ENCODE results near the gene CCDC187.

CCDC187 gene

DNA sequence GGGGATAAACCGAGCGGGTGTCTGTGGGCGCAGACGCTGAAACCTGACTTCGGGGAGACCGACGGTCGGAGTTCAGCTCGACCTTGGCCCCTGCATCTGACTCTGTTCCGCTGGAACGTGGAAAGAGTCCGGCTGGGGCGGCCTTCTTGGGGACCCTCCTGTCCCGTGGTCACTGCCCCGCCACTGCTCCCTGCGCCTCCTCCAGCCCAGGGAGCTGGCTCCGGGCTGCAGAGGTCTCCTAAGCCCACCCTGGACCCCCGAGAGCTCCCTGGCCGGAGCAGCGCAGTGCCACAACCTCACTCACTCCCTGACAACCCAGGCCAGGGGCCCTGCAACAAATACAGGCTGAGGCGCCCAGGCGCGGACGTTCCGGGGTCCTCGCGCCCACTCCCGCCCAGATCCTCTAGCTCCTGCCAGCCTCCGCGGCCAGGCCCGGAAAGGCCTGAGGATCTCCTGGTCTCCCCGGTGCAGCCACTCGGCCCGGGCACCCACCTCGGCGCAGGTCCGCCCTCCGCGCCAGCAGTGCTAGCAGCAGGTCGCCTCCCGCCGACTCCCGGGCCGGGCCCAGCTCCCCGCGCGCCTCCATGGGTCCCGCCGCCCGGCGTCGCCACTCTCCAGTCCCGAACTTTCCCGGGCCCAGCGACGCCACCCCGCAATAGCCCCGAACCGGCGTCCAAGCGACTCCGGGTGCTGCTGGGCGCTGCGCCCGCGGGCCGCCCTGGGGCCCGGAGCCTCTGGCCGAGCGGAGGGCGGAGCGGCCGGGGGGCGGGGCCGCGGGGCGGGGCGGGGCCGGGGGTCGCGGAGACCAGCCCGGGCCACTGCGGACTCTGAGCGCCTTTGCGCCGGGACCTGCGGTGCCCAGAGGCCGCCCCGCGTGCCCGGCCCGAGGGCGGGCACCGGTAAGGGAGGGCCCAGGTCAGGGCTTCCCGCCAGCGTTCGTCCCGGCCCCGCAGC is 101.2 kb downstream of the CCDC187 start:
- no peak for DNase-seq

DNA sequence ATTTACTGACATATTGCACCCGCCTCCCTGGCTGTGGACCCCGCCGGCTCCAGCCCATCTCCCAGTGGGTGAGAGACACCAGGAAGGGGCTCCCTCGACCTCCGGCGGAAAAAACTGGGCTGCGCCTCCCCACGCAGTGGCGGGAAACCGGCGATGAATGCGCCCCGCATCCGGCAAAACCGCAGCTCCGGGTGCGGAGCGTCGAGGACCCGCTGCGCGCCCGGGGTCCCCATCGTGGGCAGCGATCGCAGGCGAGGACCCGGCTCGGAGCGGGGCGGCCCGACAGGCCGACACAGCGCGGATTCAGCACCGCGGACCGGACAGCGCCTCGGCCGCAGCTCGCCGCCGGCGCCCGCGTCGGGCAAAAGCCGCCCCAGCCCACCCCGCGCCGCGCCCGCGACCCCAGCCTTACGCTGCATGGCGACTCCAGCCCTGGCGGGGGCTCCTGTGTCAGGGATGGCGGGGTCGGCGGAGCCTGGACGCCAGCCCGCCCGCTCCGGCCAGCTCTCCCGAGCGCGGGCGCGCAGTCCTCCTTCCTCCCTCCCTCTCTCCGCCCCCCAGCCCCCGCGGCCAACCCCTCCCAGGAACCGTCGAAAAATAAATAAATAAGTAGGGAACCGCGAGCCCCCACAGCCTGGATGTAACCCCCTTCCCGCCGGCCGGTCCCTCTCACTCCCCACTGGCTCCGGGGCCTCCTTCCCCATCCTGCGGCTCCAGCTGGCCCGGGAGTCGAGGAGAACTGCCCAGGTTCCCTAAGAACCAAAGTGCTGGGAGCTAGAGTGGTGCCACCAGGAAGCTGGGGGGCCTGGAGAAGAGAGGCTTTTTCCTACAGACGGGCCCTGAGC is 102.1 kb downstream of the CCDC187 start:
- no peak for DNase-seq

- no peak for DNase-seq
Observed at GRCh38 chr9:136201174-136201573, 102.7 kb downstream of the CCDC187 start.

GRCh38 chr9:136200424-136200823 is 103.5 kb downstream of the CCDC187 start:
- DNase-seq: no peak

Data from NCI-H524 treated with DMSO at 0.1 percent for 48 hours (cell line).